H9 (cell line): ENCODE measurements around the gene LAMC1. TPM values are rescaled to one million over a fixed set of nuclear protein-coding genes. Genes with fewer than 3 reads are reported as not detected.

Source experiments
- DNase-seq: peaks from one replicate; pipeline ENCODE4 v3.0.0-alpha.2; 2017
- H2AFZ ChIP-seq: one replicate; pipeline ENCODE4 v1.6.1; 2013; ENCODE audit warnings: mild to moderate bottlenecking, low read length, control low read depth, moderate library complexity
- H2AK5ac ChIP-seq: 2 replicates; pipeline ENCODE4 v1.6.1; 2013; ENCODE audit warnings: low read length, control low read depth, mixed read lengths; ENCODE audit not compliant: insufficient read length
- H2BK120ac ChIP-seq: one replicate; pipeline ENCODE4 v1.6.1; 2013; ENCODE audit warnings: low read depth, mild to moderate bottlenecking, low read length, control low read depth, inconsistent platforms; ENCODE audit not compliant: poor library complexity, severe bottlenecking
- H2BK12ac ChIP-seq: 2 replicates; pipeline ENCODE4 v1.6.1; 2013; ENCODE audit warnings: low read length, control low read depth, mixed read lengths, low read depth; ENCODE audit not compliant: insufficient read length
- H2BK15ac ChIP-seq: 2 replicates; pipeline ENCODE4 v1.6.1; 2013; ENCODE audit warnings: low read depth, low read length, control low read depth
- H2BK20ac ChIP-seq: one replicate; pipeline ENCODE4 v1.6.1; 2013; ENCODE audit warnings: low read depth, mild to moderate bottlenecking, low read length, control low read depth, inconsistent platforms; ENCODE audit not compliant: poor library complexity, severe bottlenecking
- H2BK5ac ChIP-seq: 2 replicates; pipeline ENCODE4 v1.6.1; 2013; ENCODE audit warnings: low read length, control low read depth, mixed read lengths; ENCODE audit not compliant: insufficient read length
- H3K14ac ChIP-seq: 2 replicates; pipeline ENCODE4 v1.6.1; 2013; ENCODE audit warnings: low read length, control low read depth; ENCODE audit not compliant: insufficient read depth
- H3K18ac ChIP-seq: 2 replicates; pipeline ENCODE4 v1.6.1; 2013; ENCODE audit warnings: low read depth, mild to moderate bottlenecking, mixed read lengths, low read length, control low read depth; ENCODE audit not compliant: insufficient read length
- H3K23ac ChIP-seq: 2 replicates; pipeline ENCODE4 v1.6.1; 2013; ENCODE audit warnings: low read length, control low read depth, mixed read lengths, low read depth; ENCODE audit not compliant: insufficient read length
- H3K23me2 ChIP-seq: 2 replicates; pipeline ENCODE4 v1.6.1; 2013; ENCODE audit warnings: low read depth, mild to moderate bottlenecking, mixed read lengths, low read length, control low read depth; ENCODE audit not compliant: insufficient read length, poor library complexity, severe bottlenecking
- H3K27ac ChIP-seq: 2 replicates; pipeline ENCODE4 v1.5.1; 2013; ENCODE audit warnings: low read length, control low read depth, mixed read lengths, low read depth; ENCODE audit not compliant: insufficient read length
- H3K27me3 ChIP-seq: 2 replicates; pipeline ENCODE4 v1.6.1; 2013; ENCODE audit warnings: low read length, control low read depth, inconsistent platforms; ENCODE audit not compliant: insufficient read depth
- H3K4ac ChIP-seq: 2 replicates; pipeline ENCODE4 v1.6.1; 2013; ENCODE audit warnings: low read depth, mild to moderate bottlenecking, control low read depth, inconsistent platforms, low read length, moderate library complexity
- H3K4me1 ChIP-seq: 2 replicates; pipeline ENCODE4 v1.6.1; 2013; ENCODE audit warnings: low read length, control low read depth, inconsistent platforms; ENCODE audit not compliant: insufficient read depth
- H3K4me2 ChIP-seq: 2 replicates; pipeline ENCODE4 v1.6.1; 2013; ENCODE audit warnings: low read length, control low read depth, mixed read lengths; ENCODE audit not compliant: insufficient read length, insufficient read depth
- H3K56ac ChIP-seq: 2 replicates; pipeline ENCODE4 v1.6.1; 2013; ENCODE audit warnings: low read depth, mild to moderate bottlenecking, mixed read lengths, low read length, control low read depth; ENCODE audit not compliant: insufficient read length
- H3K79me1 ChIP-seq: 2 replicates; pipeline ENCODE4 v1.6.1; 2013; ENCODE audit warnings: low read depth, mild to moderate bottlenecking, moderate library complexity, low read length, control low read depth, inconsistent platforms; ENCODE audit not compliant: insufficient read depth, poor library complexity, severe bottlenecking
- H3K79me2 ChIP-seq: 2 replicates; pipeline ENCODE4 v1.6.1; 2013; ENCODE audit warnings: low read length, control low read depth, inconsistent platforms; ENCODE audit not compliant: insufficient read depth
- H3K9ac ChIP-seq: 2 replicates; pipeline ENCODE4 v1.6.1; 2013; ENCODE audit warnings: low read length, control low read depth, mixed read lengths; ENCODE audit not compliant: insufficient read length; ENCODE audit errors: extremely low read depth
- H3K9me3 ChIP-seq: one replicate; pipeline ENCODE4 v1.6.1; 2013; ENCODE audit warnings: low read depth, low read length, inconsistent platforms; ENCODE audit not compliant: control insufficient read depth
- H3T11ph ChIP-seq: one replicate; pipeline ENCODE4 v1.6.1; 2013; ENCODE audit warnings: mild to moderate bottlenecking, low read length, control low read depth, inconsistent platforms
- H4K20me1 ChIP-seq: one replicate; pipeline ENCODE4 v1.6.1; 2013; ENCODE audit not compliant: control insufficient read depth, insufficient read length, insufficient read depth
- H4K5ac ChIP-seq: 2 replicates; pipeline ENCODE4 v1.6.1; 2013; ENCODE audit warnings: low read depth, mild to moderate bottlenecking, mixed read lengths, low read length, control low read depth; ENCODE audit not compliant: insufficient read length
- H4K8ac ChIP-seq: replicated peaks from 2 replicates; pipeline ENCODE4 v1.6.1; 2013; ENCODE audit warnings: low read length, control low read depth, mixed read lengths, low read depth; ENCODE audit not compliant: insufficient read length
- H4K91ac ChIP-seq: 2 replicates; pipeline ENCODE4 v1.6.1; 2013; ENCODE audit warnings: low read depth, mild to moderate bottlenecking, moderate library complexity, mixed read lengths, low read length, control low read depth; ENCODE audit not compliant: insufficient read length
- H3K27ac Mint-ChIP-seq, 3 experiments: 2 replicates in 2 of 3; 3 replicates in 1 of 3; pipeline ENCODE4 v1.8.0; 2020 to 2021; ENCODE audit warnings: mixed read lengths in 3 of 3, mild to moderate bottlenecking in 1 of 3, moderate library complexity in 1 of 3
- H3K27me3 Mint-ChIP-seq: 2 replicates; pipeline ENCODE4 v1.8.0; 2021; ENCODE audit warnings: low read depth, mild to moderate bottlenecking, moderate library complexity, mixed read lengths
- H3K36me3 Mint-ChIP-seq, 3 experiments: 2 replicates in 2 of 3; 3 replicates in 1 of 3; pipeline ENCODE4 v1.8.0; 2020 to 2021; ENCODE audit warnings: low read depth in 3 of 3, mixed read lengths in 3 of 3; ENCODE audit not compliant: insufficient read depth in 1 of 3
- H3K4me1 Mint-ChIP-seq, 2 experiments: 2 replicates each; pipeline ENCODE4 v1.8.0; 2020; ENCODE audit warnings: mixed read lengths in 2 of 2
- H3K4me3 Mint-ChIP-seq, 2 experiments: 2 replicates in 1 of 2; 3 replicates in 1 of 2; pipeline ENCODE4 v1.8.0; 2020 to 2021; ENCODE audit warnings: mild to moderate bottlenecking in 2 of 2, mixed read lengths in 2 of 2, moderate library complexity in 1 of 2
- H3K9me3 Mint-ChIP-seq, 2 experiments: 2 replicates in 1 of 2; 3 replicates in 1 of 2; pipeline ENCODE4 v1.8.0; 2020; ENCODE audit warnings: mild to moderate bottlenecking in 2 of 2, mixed read lengths in 2 of 2, moderate library complexity in 1 of 2
- WGBS: extraction: QIAGEN DNeasy Blood & Tissue Kit; methylation state at CpG from one replicate; pipeline ENCODE4 v1.1.7; 2013; ENCODE audit warnings: missing lambda C conversion rate, low lambda C conversion rate, mixed read lengths; ENCODE audit not compliant: insufficient read length; ENCODE audit errors: extremely low coverage; 5-methylcytosine and 5-hydroxymethylcytosine counted together
- total RNA-seq: library from RNA; stranded (reverse); gene quantifications from 2 replicates; pipeline ENCODE4 v1.2.1, GENCODE V29; 2021
- TF ChIP-seq, protein P1 (sequence below): fragments of 200-600 bp; sonication (generic); conservative IDR thresholded peaks from 3 replicates; pipeline ENCODE4 v1.8.0; 2021; ENCODE audit warnings: antibody characterized with exemption, mild to moderate bottlenecking

LAMC1 gene
- total RNA-seq, 1 experiment from 2014 or later = 96.2 TPM

DNA sequence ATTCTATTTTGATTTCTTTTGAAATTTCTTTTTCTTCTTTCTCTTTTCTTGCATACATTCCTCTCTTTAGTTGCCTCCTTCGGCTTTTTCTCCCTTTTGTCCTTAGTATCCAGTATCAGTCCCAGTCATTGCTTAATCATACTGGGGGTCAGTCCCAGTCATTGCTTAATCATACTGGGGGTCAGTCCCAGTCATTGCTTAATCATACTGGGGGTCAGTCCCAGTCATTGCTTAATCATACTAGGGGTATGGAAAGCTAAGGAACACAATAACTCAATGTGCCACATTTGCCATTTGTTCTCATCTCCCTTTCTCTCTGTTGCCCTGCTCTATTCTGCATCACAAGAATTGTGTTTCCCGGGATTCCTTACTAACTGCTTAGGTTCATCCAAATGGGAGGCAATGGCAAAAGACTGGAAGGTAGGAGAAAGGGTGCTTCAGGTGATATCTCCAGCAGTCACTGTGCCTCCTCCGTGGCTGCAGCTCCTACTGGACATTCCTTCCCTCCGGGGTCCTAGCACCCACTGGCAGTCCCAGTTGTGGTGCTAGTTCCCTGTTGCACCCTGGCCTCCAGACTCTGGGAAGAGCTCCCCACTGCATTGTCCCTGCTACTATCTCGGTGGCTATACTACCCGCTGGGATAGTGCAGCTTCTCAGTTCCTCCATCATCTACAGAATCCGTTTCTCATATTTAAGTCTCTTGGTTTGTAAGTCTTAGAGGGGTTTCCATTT lies 32.6 kb upstream of the LAMC1 start:
- Histone ChIP-seq H3K18ac (no peak overlapping the region), H2AK5ac (no peak overlapping the region), H3K23me2 (no peaks in the 10 kb centered on the region), H2AFZ (no peak overlapping the region), H2BK5ac (no peak overlapping the region), H3K4ac (no peak overlapping the region), H2BK12ac (no peak overlapping the region), H4K8ac (no peak overlapping the region), H3K4me2 (no peak overlapping the region), H2BK20ac (no peak overlapping the region), H3K27ac (no peak overlapping the region), H4K91ac (no peak overlapping the region), H2BK120ac (no peak overlapping the region), H4K5ac (no peak overlapping the region), H3K9me3 (no peaks in the 10 kb centered on the region), H3K27me3 (no peaks in the 10 kb centered on the region), H3K14ac (no peak overlapping the region), H3K79me1 (no peaks in the 10 kb centered on the region), H3T11ph (no peak overlapping the region), H3K9ac (no peak overlapping the region), H2BK15ac (no peak overlapping the region), H4K20me1 (no peaks in the 10 kb centered on the region), H3K23ac (no peak overlapping the region), H3K79me2 (no peaks in the 10 kb centered on the region), H3K56ac (no peak overlapping the region), H3K4me1 (no peaks in the 10 kb centered on the region)
- no peaks in the 10 kb centered on the region for H3K36me3 Mint-ChIP-seq
- TF ChIP-seq, protein P1, sequence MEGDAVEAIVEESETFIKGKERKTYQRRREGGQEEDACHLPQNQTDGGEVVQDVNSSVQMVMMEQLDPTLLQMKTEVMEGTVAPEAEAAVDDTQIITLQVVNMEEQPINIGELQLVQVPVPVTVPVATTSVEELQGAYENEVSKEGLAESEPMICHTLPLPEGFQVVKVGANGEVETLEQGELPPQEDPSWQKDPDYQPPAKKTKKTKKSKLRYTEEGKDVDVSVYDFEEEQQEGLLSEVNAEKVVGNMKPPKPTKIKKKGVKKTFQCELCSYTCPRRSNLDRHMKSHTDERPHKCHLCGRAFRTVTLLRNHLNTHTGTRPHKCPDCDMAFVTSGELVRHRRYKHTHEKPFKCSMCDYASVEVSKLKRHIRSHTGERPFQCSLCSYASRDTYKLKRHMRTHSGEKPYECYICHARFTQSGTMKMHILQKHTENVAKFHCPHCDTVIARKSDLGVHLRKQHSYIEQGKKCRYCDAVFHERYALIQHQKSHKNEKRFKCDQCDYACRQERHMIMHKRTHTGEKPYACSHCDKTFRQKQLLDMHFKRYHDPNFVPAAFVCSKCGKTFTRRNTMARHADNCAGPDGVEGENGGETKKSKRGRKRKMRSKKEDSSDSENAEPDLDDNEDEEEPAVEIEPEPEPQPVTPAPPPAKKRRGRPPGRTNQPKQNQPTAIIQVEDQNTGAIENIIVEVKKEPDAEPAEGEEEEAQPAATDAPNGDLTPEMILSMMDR = no peak
- no peak overlapping the region for H3K4me3 Mint-ChIP-seq
- H3K4me1 Mint-ChIP-seq = peaks cover 0 to 10% of the 10 kb centered on the region in 2 experiments; a peak in 2 of 4 replicates
- H3K27me3 Mint-ChIP-seq = no peaks in the 10 kb centered on the region
- no peaks in the 10 kb centered on the region for H3K9me3 Mint-ChIP-seq
- WGBS = no CpG with 5 or more reads among the region's 7 CpGs
- peak overlapping the region in 1 of 3 experiments; percentile 32; a peak in 1 of 7 replicates for H3K27ac Mint-ChIP-seq
- no peak for DNase-seq
